Inflammatory macrophage (primary cell): Measurements from ENCODE around the gene UROC1.
"Not testable (repeated sequence)": the region's sequence is repeated elsewhere in the genome, so short reads cannot be mapped to it uniquely, and the experiment has no call there.

Experiments used
- DNase-seq, 2 donors: peaks; one replicate each; pipeline ENCODE4 v3.0.0-alpha.2; 2020 to 2022

Gene UROC1

GRCh38 chr3:126546549-126547239 lies 29.1 kb upstream of the UROC1 start:
- no peak for DNase-seq

GRCh38 chr3:126546013-126546412 lies 28.4 kb upstream of the UROC1 start:
- no peak for DNase-seq

- no peak for DNase-seq
Observed at GRCh38 chr3:126545544-126545943, 28.0 kb upstream of the UROC1 start.

- DNase-seq: peak in 1 of 2 donors; percentile 14
Observed at GRCh38 chr3:126544596-126545281, 27.2 kb upstream of the UROC1 start.

- no peak for DNase-seq
Observed at GRCh38 chr3:126543457-126544061, 26.0 kb upstream of the UROC1 start.

- no peak for DNase-seq
Observed at GRCh38 chr3:126542340-126543241, 25.0 kb upstream of the UROC1 start.

GRCh38 chr3:126541628-126542339 lies 24.2 kb upstream of the UROC1 start:
- no peak for DNase-seq

- DNase-seq: no peak
Observed at GRCh38 chr3:126540951-126541627, 23.5 kb upstream of the UROC1 start.

GRCh38 chr3:126540342-126540849 lies 22.8 kb upstream of the UROC1 start:
- DNase-seq: peak; percentile 83 to 87

- no peak for DNase-seq
Observed at GRCh38 chr3:126539558-126540250, 22.1 kb upstream of the UROC1 start.

- no peak for DNase-seq
Observed at GRCh38 chr3:126538966-126539365, 21.4 kb upstream of the UROC1 start.

GRCh38 chr3:126538316-126538715 lies 20.7 kb upstream of the UROC1 start:
- no peak for DNase-seq

GRCh38 chr3:126537730-126538281 lies 20.2 kb upstream of the UROC1 start:
- DNase-seq: no peak

- DNase-seq: no peak
Observed at GRCh38 chr3:126537116-126537729, 19.6 kb upstream of the UROC1 start.

GRCh38 chr3:126536126-126536525 lies 18.6 kb upstream of the UROC1 start:
- DNase-seq: no peak

GRCh38 chr3:126535636-126536035 lies 18.1 kb upstream of the UROC1 start:
- DNase-seq: no peak

- not testable (repeated sequence) for DNase-seq
Observed at GRCh38 chr3:126534716-126535115, 17.1 kb upstream of the UROC1 start.

GRCh38 chr3:126533506-126533905 lies 15.9 kb upstream of the UROC1 start:
- peak; percentile 42 to 55 for DNase-seq

- no peak for DNase-seq
Observed at GRCh38 chr3:126531051-126531330, 13.4 kb upstream of the UROC1 start.
